ENCODE measurements around the gene ANGEL2. TPM values are rescaled to one million over a fixed set of nuclear protein-coding genes. Genes with fewer than 3 reads are reported as not detected.

ANGEL2 gene
- total and polyA plus RNA-seq, 5 donors from 2014 or later = 25.2 to 57.3 (median 35.2) TPM

GRCh38 chr1:212984522-212985291 is 31.0 kb downstream of the ANGEL2 start:
- H3K27me3 Mint-ChIP-seq = no peaks in the 10 kb centered on the region
- H3K4me1 Mint-ChIP-seq = peaks cover 2 to 28% (median 20%) of the 10 kb centered on the region in 4 donors
- Histone ChIP-seq H3K36me3 (ENCODE audit: control insufficient read depth, insufficient read depth, low read length) (peaks cover 1% of the 10 kb centered on the region), H3K4me3 (ENCODE audit: low read depth, low read length) (no peak overlapping the region), H3K27ac (ENCODE audit: insufficient read depth, low read length, poor library complexity, severe bottlenecking) (no peak overlapping the region), H3K9me3 (ENCODE audit: control insufficient read depth in 2 of 2, low read length in 2 of 2) (no peaks in the 10 kb centered on the region), H3K27me3 (ENCODE audit: control insufficient read depth, insufficient read depth, low read length) (no peaks in the 10 kb centered on the region), H3K4me1 (ENCODE audit: control insufficient read depth, insufficient read depth, low read length, poor library complexity, severe bottlenecking) (peaks cover 8% of the 10 kb centered on the region)
- H3K4me3 Mint-ChIP-seq = no peak overlapping the region
- DNase-seq = no peak
- no peak for ATAC-seq (ENCODE audit: low read depth in 2 of 2)
- no peak overlapping the region for H3K27ac Mint-ChIP-seq
- no peaks in the 10 kb centered on the region for H3K36me3 Mint-ChIP-seq
- peaks cover 0 to 1% (median 0%) of the 10 kb centered on the region in 7 donors for H3K9me3 Mint-ChIP-seq

- H3K9me3 ChIP-seq (ENCODE audit: control insufficient read depth in 2 of 2, low read length in 2 of 2) = no peaks in the 10 kb centered on the region
- no peak overlapping the region for H3K27ac ChIP-seq (ENCODE audit: insufficient read depth, low read length, poor library complexity, severe bottlenecking)
- Mint-ChIP-seq H3K27ac (no peak overlapping the region), H3K9me3 (peaks cover 0 to 1% (median 0%) of the 10 kb centered on the region in 7 donors), H3K36me3 (no peaks in the 10 kb centered on the region), H3K4me1 (peaks cover 5 to 31% (median 18%) of the 10 kb centered on the region in 4 donors), H3K27me3 (no peaks in the 10 kb centered on the region), H3K4me3 (no peak overlapping the region)
- H3K27me3 ChIP-seq (ENCODE audit: control insufficient read depth, insufficient read depth, low read length) = no peaks in the 10 kb centered on the region
- no peaks in the 10 kb centered on the region for H3K36me3 ChIP-seq (ENCODE audit: control insufficient read depth, insufficient read depth, low read length)
- H3K4me3 ChIP-seq (ENCODE audit: low read depth, low read length) = no peak overlapping the region
- peaks cover 19% of the 10 kb centered on the region for H3K4me1 ChIP-seq (ENCODE audit: control insufficient read depth, insufficient read depth, low read length, poor library complexity, severe bottlenecking)
- ATAC-seq (ENCODE audit: low read depth in 2 of 2) = no peak
- no peak for DNase-seq
Measured at GRCh38 chr1:212983482-212983881, 32.2 kb downstream of the ANGEL2 start.

GRCh38 chr1:212982430-212983152 is 33.1 kb downstream of the ANGEL2 start:
- Histone ChIP-seq H3K27me3 (ENCODE audit: control insufficient read depth, insufficient read depth, low read length) (no peaks in the 10 kb centered on the region), H3K27ac (ENCODE audit: insufficient read depth, low read length, poor library complexity, severe bottlenecking) (no peak overlapping the region), H3K4me3 (ENCODE audit: low read depth, low read length) (no peak overlapping the region), H3K4me1 (ENCODE audit: control insufficient read depth, insufficient read depth, low read length, poor library complexity, severe bottlenecking) (peaks cover 28% of the 10 kb centered on the region), H3K36me3 (ENCODE audit: control insufficient read depth, insufficient read depth, low read length) (no peaks in the 10 kb centered on the region), H3K9me3 (ENCODE audit: control insufficient read depth in 2 of 2, low read length in 2 of 2) (no peaks in the 10 kb centered on the region)
- peaks cover 6 to 40% (median 22%) of the 10 kb centered on the region in 4 donors for H3K4me1 Mint-ChIP-seq
- H3K27me3 Mint-ChIP-seq = no peaks in the 10 kb centered on the region
- no peaks in the 10 kb centered on the region for H3K36me3 Mint-ChIP-seq
- DNase-seq (no peak), ATAC-seq (ENCODE audit: low read depth in 2 of 2) (no peak)
- no peak overlapping the region for H3K4me3 Mint-ChIP-seq
- H3K27ac Mint-ChIP-seq = peak overlapping the region in 1 of 3 donors; percentile 77
- peaks cover 0 to 1% (median 0%) of the 10 kb centered on the region in 7 donors for H3K9me3 Mint-ChIP-seq

GRCh38 chr1:212981571-212982328 is 33.9 kb downstream of the ANGEL2 start:
- Mint-ChIP-seq H3K27me3 (no peaks in the 10 kb centered on the region), H3K4me3 (peak overlapping the region in 2 of 4 donors; percentile 13 to 24), H3K36me3 (no peaks in the 10 kb centered on the region), H3K4me1 (peaks cover 6 to 49% (median 26%) of the 10 kb centered on the region in 4 donors), H3K9me3 (peaks cover 0 to 1% (median 0%) of the 10 kb centered on the region in 7 donors), H3K27ac (peak overlapping the region in 2 of 3 donors; percentile 77 to 90)
- Histone ChIP-seq H3K9me3 (ENCODE audit: control insufficient read depth in 2 of 2, low read length in 2 of 2) (no peaks in the 10 kb centered on the region), H3K27me3 (ENCODE audit: control insufficient read depth, insufficient read depth, low read length) (no peaks in the 10 kb centered on the region), H3K27ac (ENCODE audit: insufficient read depth, low read length, poor library complexity, severe bottlenecking) (no peak overlapping the region), H3K4me1 (ENCODE audit: control insufficient read depth, insufficient read depth, low read length, poor library complexity, severe bottlenecking) (peaks cover 33% of the 10 kb centered on the region), H3K36me3 (ENCODE audit: control insufficient read depth, insufficient read depth, low read length) (no peaks in the 10 kb centered on the region), H3K4me3 (ENCODE audit: low read depth, low read length) (no peak overlapping the region)
- ATAC-seq (ENCODE audit: low read depth in 2 of 2) (no peak), DNase-seq (no peak)

GRCh38 chr1:212981025-212981495 is 34.6 kb downstream of the ANGEL2 start:
- H3K27ac ChIP-seq (ENCODE audit: insufficient read depth, low read length, poor library complexity, severe bottlenecking) = no peak overlapping the region
- peaks cover 6 to 53% (median 29%) of the 10 kb centered on the region in 4 donors for H3K4me1 Mint-ChIP-seq
- ATAC-seq (ENCODE audit: low read depth in 2 of 2) = no peak

GRCh38 chr1:212980123-212980785 is 35.4 kb downstream of the ANGEL2 start:
- no peak for ATAC-seq (ENCODE audit: low read depth in 2 of 2)
- Histone ChIP-seq H3K9me3 (ENCODE audit: control insufficient read depth in 2 of 2, low read length in 2 of 2) (no peaks in the 10 kb centered on the region), H3K27me3 (ENCODE audit: control insufficient read depth, insufficient read depth, low read length) (no peaks in the 10 kb centered on the region), H3K36me3 (ENCODE audit: control insufficient read depth, insufficient read depth, low read length) (no peaks in the 10 kb centered on the region), H3K4me1 (ENCODE audit: control insufficient read depth, insufficient read depth, low read length, poor library complexity, severe bottlenecking) (peaks cover 33% of the 10 kb centered on the region), H3K27ac (ENCODE audit: insufficient read depth, low read length, poor library complexity, severe bottlenecking) (peak overlapping the region; percentile 64), H3K4me3 (ENCODE audit: low read depth, low read length) (no peak overlapping the region)
- no peaks in the 10 kb centered on the region for H3K36me3 Mint-ChIP-seq
- no peak overlapping the region for H3K4me3 Mint-ChIP-seq
- H3K4me1 Mint-ChIP-seq = peaks cover 6 to 60% (median 31%) of the 10 kb centered on the region in 4 donors
- no peaks in the 10 kb centered on the region for H3K27me3 Mint-ChIP-seq
- DNase-seq = no peak
- peak overlapping the region; percentile 52 to 94 (median 90) for H3K27ac Mint-ChIP-seq
- H3K9me3 Mint-ChIP-seq = peaks cover 0 to 1% (median 0%) of the 10 kb centered on the region in 7 donors

More at GRCh38 chr1:212981025-212981495, 34.6 kb downstream of the ANGEL2 start:
- no peaks in the 10 kb centered on the region for H3K9me3 ChIP-seq (ENCODE audit: control insufficient read depth in 2 of 2, low read length in 2 of 2)
- no peaks in the 10 kb centered on the region for H3K27me3 Mint-ChIP-seq
- H3K4me1 ChIP-seq (ENCODE audit: control insufficient read depth, insufficient read depth, low read length, poor library complexity, severe bottlenecking) = peaks cover 33% of the 10 kb centered on the region
- H3K9me3 Mint-ChIP-seq = peaks cover 0 to 1% (median 0%) of the 10 kb centered on the region in 7 donors
- no peaks in the 10 kb centered on the region for H3K27me3 ChIP-seq (ENCODE audit: control insufficient read depth, insufficient read depth, low read length)
- H3K36me3 ChIP-seq (ENCODE audit: control insufficient read depth, insufficient read depth, low read length) = no peaks in the 10 kb centered on the region
- no peak overlapping the region for H3K4me3 Mint-ChIP-seq
- peak overlapping the region in 1 of 3 donors; percentile 90 for H3K27ac Mint-ChIP-seq
- H3K36me3 Mint-ChIP-seq = no peaks in the 10 kb centered on the region
- no peak for DNase-seq
- H3K4me3 ChIP-seq (ENCODE audit: low read depth, low read length) = no peak overlapping the region

Measured in CD4-positive, CD25-positive, alpha-beta regulatory T cell (primary cell).